ENCODE results near the gene B9D1. TPM values are rescaled to one million over a fixed set of nuclear protein-coding genes. Genes with fewer than 3 reads are reported as not detected.

B9D1 gene
- total and polyA plus RNA-seq, 2 donors from 2014 or later = 32.1 to 67.5 TPM

DNA sequence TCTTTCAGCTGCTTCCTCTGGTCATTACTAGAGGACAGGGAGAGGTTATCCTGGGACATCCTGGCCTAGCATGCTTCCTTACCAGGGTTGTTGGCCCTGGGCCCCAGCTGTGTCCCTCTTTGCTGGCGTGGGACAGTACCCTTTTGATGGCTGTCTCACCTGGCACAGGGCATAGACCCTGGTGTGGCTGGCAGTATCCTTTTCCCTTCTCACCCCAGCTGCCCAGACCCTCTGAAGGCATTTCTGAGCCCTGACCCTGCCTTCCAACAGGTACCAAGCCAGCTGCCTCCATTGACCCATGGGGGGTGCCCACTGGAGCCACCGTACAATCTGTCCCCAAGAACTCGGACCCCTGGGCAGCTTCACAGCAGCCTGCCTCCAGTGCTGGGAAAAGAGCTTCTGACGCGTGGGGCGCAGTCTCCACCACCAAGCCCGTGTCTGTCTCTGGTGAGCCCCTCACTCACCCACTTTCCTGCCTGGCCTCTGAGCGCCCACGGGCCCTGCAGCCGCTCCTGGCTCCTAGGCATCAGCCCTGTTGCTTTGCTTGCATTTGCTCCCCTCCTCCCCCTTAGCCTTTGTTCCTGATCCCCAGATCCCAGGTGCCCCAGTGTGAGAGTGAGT lies 34.0 kb downstream of the B9D1 start:
- no peak overlapping the region for H3K9ac ChIP-seq (ENCODE audit: low read length in 3 of 3)
- TF ChIP-seq, protein P1, sequence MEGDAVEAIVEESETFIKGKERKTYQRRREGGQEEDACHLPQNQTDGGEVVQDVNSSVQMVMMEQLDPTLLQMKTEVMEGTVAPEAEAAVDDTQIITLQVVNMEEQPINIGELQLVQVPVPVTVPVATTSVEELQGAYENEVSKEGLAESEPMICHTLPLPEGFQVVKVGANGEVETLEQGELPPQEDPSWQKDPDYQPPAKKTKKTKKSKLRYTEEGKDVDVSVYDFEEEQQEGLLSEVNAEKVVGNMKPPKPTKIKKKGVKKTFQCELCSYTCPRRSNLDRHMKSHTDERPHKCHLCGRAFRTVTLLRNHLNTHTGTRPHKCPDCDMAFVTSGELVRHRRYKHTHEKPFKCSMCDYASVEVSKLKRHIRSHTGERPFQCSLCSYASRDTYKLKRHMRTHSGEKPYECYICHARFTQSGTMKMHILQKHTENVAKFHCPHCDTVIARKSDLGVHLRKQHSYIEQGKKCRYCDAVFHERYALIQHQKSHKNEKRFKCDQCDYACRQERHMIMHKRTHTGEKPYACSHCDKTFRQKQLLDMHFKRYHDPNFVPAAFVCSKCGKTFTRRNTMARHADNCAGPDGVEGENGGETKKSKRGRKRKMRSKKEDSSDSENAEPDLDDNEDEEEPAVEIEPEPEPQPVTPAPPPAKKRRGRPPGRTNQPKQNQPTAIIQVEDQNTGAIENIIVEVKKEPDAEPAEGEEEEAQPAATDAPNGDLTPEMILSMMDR (IDR thresholded peaks at IDR 0.05; ENCODE audit: borderline replicate concordance, extremely low read depth, insufficient read depth) = no peak
- DNase-seq (peak in 1 of 5 donors; percentile 20), FAIRE-seq (no peak)
- H3K4me3 ChIP-seq (ENCODE audit: low read length in 3 of 3) = no peak overlapping the region
- H3K27ac ChIP-seq (ENCODE audit: low read depth in 2 of 2, low read length in 2 of 2) = no peak overlapping the region
- H3K9me3 ChIP-seq (ENCODE audit: control insufficient read depth in 2 of 3, insufficient read depth in 1 of 3, low read length in 3 of 3) = no peaks in the 10 kb centered on the region
- H3K36me3 ChIP-seq (ENCODE audit: control insufficient read depth in 2 of 3, insufficient read depth in 3 of 3, low read length in 3 of 3) = peaks cover 0 to 4% (median 0%) of the 10 kb centered on the region in 3 donors
- no peaks in the 10 kb centered on the region for H3K27me3 ChIP-seq (ENCODE audit: control insufficient read depth, insufficient read depth, low read length)
- no peaks in the 10 kb centered on the region for H3K4me1 ChIP-seq (ENCODE audit: control insufficient read depth in 2 of 3, insufficient read depth in 2 of 3, low read depth in 1 of 3, low read length in 3 of 3)
- intact Hi-C loops (cut with DNase I) = no loop called here

DNA sequence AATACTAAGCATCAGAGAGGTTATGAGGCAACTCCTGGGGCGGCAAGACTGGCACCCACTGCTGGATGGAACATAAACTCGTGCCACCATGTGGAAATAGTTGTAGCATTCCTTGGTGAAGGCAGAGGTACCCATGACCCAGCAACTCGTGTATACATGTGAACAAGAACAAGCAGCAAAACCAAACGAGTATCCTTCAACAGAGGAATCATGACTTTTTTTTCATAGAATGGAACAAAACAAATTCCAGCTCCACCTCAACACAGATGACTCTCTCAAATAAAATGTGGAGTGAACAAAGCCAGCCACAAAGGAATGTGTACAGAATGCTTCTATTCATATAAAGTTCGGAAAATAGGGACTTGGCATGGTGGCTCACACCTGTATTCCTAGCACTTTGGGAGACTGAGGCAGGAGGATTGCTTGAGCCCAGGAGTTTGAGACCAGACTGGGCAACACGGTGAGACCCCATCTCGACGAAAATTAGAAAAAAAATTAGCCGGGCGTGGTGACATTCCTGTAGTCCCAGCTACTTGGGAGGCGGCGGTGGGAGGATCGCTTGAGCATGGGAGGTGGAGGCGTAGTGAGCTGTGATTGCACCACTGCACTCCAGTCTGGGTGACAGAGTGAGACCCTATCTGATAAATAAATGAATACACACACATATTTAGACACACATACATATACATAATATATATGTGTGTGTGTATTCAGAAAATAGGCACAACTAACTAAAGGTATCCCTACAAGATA lies 35.3 kb downstream of the B9D1 start:
- H3K9me3 ChIP-seq (ENCODE audit: control insufficient read depth in 2 of 3, insufficient read depth in 1 of 3, low read length in 3 of 3) = no peaks in the 10 kb centered on the region
- H3K4me1 ChIP-seq (ENCODE audit: control insufficient read depth in 2 of 3, insufficient read depth in 2 of 3, low read depth in 1 of 3, low read length in 3 of 3) = no peaks in the 10 kb centered on the region
- FAIRE-seq (no peak), DNase-seq (peak in 1 of 5 donors; percentile 36)
- H3K36me3 ChIP-seq (ENCODE audit: control insufficient read depth in 2 of 3, insufficient read depth in 3 of 3, low read length in 3 of 3) = peaks cover 0 to 4% (median 0%) of the 10 kb centered on the region in 3 donors
- H3K27ac ChIP-seq (ENCODE audit: low read depth in 2 of 2, low read length in 2 of 2) = no peak overlapping the region
- H3K27me3 ChIP-seq (ENCODE audit: control insufficient read depth, insufficient read depth, low read length) = no peaks in the 10 kb centered on the region
- intact Hi-C loops (cut with DNase I) = no loop called here
- TF ChIP-seq, protein P1 (IDR thresholded peaks at IDR 0.05; ENCODE audit: borderline replicate concordance, extremely low read depth, insufficient read depth) = no peak
- H3K9ac ChIP-seq (ENCODE audit: low read length in 3 of 3) = no peak overlapping the region
- H3K4me3 ChIP-seq (ENCODE audit: low read length in 3 of 3) = no peak overlapping the region

DNA sequence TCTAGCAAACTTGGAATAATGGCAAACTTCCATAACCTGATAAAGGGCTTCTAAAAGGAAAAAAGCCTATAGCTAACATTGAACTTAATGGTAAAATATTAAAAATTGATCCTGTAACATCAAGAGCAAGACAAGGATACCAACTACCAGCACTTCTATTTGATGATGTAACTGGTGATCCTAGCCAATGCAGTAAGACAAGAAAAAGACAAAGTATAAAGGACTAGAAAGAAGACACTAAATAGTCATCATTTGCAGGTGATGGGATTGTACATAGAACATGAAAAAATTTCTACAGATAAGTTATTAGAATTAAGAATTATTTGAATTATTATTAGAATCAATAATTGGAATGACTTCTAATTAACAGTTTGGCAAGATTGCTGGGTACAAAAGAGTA lies 37.0 kb downstream of the B9D1 start:
- H3K27ac ChIP-seq (ENCODE audit: low read depth in 2 of 2, low read length in 2 of 2) = no peak overlapping the region
- FAIRE-seq = no peak
- no peaks in the 10 kb centered on the region for H3K4me1 ChIP-seq (ENCODE audit: control insufficient read depth in 2 of 3, insufficient read depth in 2 of 3, low read depth in 1 of 3, low read length in 3 of 3)
- DNase-seq = no peak
- no peaks in the 10 kb centered on the region for H3K27me3 ChIP-seq (ENCODE audit: control insufficient read depth, insufficient read depth, low read length)
- H3K9me3 ChIP-seq (ENCODE audit: control insufficient read depth in 2 of 3, insufficient read depth in 1 of 3, low read length in 3 of 3) = no peaks in the 10 kb centered on the region
- no peak overlapping the region for H3K9ac ChIP-seq (ENCODE audit: low read length in 3 of 3)
- intact Hi-C loops (cut with DNase I) = no loop called here
- TF ChIP-seq, protein P1 (IDR thresholded peaks at IDR 0.05; ENCODE audit: borderline replicate concordance, extremely low read depth, insufficient read depth) = no peak
- H3K36me3 ChIP-seq (ENCODE audit: control insufficient read depth in 2 of 3, insufficient read depth in 3 of 3, low read length in 3 of 3) = peaks cover 0 to 4% (median 2%) of the 10 kb centered on the region in 3 donors
- no peak overlapping the region for H3K4me3 ChIP-seq (ENCODE audit: low read length in 3 of 3)
